Psoas muscle (tissue), 8 donors: ENCODE measurements around the gene BCAS4. TPM values are rescaled to one million over a fixed set of nuclear protein-coding genes. Genes with fewer than 3 reads are reported as not detected.
"Not testable (repeated sequence)": the region's sequence is repeated elsewhere in the genome, so short reads cannot be mapped to it uniquely, and the experiment has no call there.

Experiments
- ATAC-seq, 4 donors: fragments of 200-7000 bp; cut with Tn5 transposase; one replicate each; pipeline ENCODE4 v1.9.1; 2020; ENCODE audit warnings: moderate library complexity in 3 of 4, mild to moderate bottlenecking in 2 of 4
- DNase-seq, 2 donors: peaks; one replicate each; pipeline ENCODE4 v3.0.0-alpha.2; 2020
- H3K27ac ChIP-seq: fragments of 200-600 bp; one replicate; pipeline ENCODE4 v1.8.0; 2022
- H3K27me3 ChIP-seq, 3 donors: fragments of 200-600 bp in 1 of 3; one replicate each; pipeline versions ENCODE4 v1.6.1 to v1.8.0; 2013 to 2022; ENCODE audit warnings: low read length in 2 of 3, mild to moderate bottlenecking in 2 of 3, moderate library complexity in 1 of 3; ENCODE audit not compliant: insufficient read depth in 3 of 3
- H3K36me3 ChIP-seq, 2 donors: fragments of 200-600 bp in 1 of 2; one replicate each; pipeline versions ENCODE4 v1.6.1 to v1.8.0; 2013 to 2022; ENCODE audit warnings: low read depth in 1 of 2, mild to moderate bottlenecking in 1 of 2, moderate library complexity in 1 of 2; ENCODE audit not compliant: insufficient read depth in 1 of 2
- H3K4me1 ChIP-seq: fragments of 200-600 bp; one replicate; pipeline ENCODE4 v1.8.0; 2022
- H3K4me3 ChIP-seq: fragments of 200-600 bp; one replicate; pipeline ENCODE4 v1.8.0; 2022; ENCODE audit warnings: mild to moderate bottlenecking
- H3K9me3 ChIP-seq: fragments of 200-600 bp; one replicate; pipeline ENCODE4 v1.8.0; 2022
- CTCF ChIP-seq: fragments of 200-600 bp; IDR thresholded peaks from one replicate; pipeline ENCODE4 v1.8.0; 2022; ENCODE audit warnings: antibody characterized with exemption
- WGBS, 3 donors: extraction: QIAGEN DNeasy Blood & Tissue Kit; methylation state at CpG; one replicate each; pipeline versions ENCODE4 v1.1.6 to v1.1.7; 2013; 5-methylcytosine and 5-hydroxymethylcytosine counted together
- intact Hi-C, 2 donors: fragments of 100-400 bp; cut with DNase I; formaldehyde crosslinking; loops; one replicate each; pipeline versions ENCODE4 v1.11.0 to v1.14.2; 2022
- polyA plus RNA-seq, 3 donors: library from polyadenylated mRNA; stranded (reverse); fragments of 200-250 nt; gene quantifications; one replicate each; pipeline ENCODE4 v1.2.3, GENCODE V29; 2013
- total RNA-seq, 4 donors: library from RNA; stranded (reverse); fragmentation: NEBNext Ultra II Directional in 2 of 4; extraction: Animal tissue kit (Norgen Biotek cat#: 25700) in 2 of 4; gene quantifications; one replicate each; pipeline versions ENCODE4 v1.2.1 to v1.2.4, GENCODE V29; 2021 to 2023
- donor health status: healthy with polysubstance abuse.
- donor health status: DM: no; HTN: no; CAD: no; lungs with moderate emphysema.
- donor health status: Bipolar disorder and iron deficiency.
- donor health status: healthy.
- donor health status: DM: yes; HTN: yes; CAD: no.
- donor health status: DM: no; HTN: no; CAD: no.
- donor health status: DM: no; HTN: no; CAD: no.
- donor health status: DM: yes; HTN: yes; CAD: no.

The BCAS4 gene
- total and polyA plus RNA-seq, 7 donors: 0.24 to 1.9 (median 0.38) TPM

GRCh38 chr20:50758992-50759391, 35.9 kb upstream of the BCAS4 start:
- Histone ChIP-seq H3K4me3 (no peak overlapping the region), H3K4me1 (peaks cover 18% of the 10 kb centered on the region), H3K9me3 (no peaks in the 10 kb centered on the region), H3K36me3 (no peaks in the 10 kb centered on the region), H3K27me3 (no peaks in the 10 kb centered on the region), H3K27ac (no peak overlapping the region)
- 77 to 86% (median 80%) methylated on average over 3 of the region's 3 CpGs for WGBS, 3 donors
- DNase-seq: no peak
- ATAC-seq: no peak
- no peak for TF ChIP-seq CTCF
- intact Hi-C loops: no loop called here

GRCh38 chr20:50759678-50760077, 35.2 kb upstream of the BCAS4 start:
- Histone ChIP-seq H3K9me3 (no peaks in the 10 kb centered on the region), H3K36me3 (no peaks in the 10 kb centered on the region), H3K4me1 (peaks cover 18% of the 10 kb centered on the region), H3K27me3 (no peaks in the 10 kb centered on the region), H3K27ac (no peak overlapping the region), H3K4me3 (no peak overlapping the region)
- ATAC-seq: no peak
- TF ChIP-seq CTCF: no peak
- no peak for DNase-seq
- WGBS, 3 donors: 76 to 87% (median 85%) methylated on average over 5 of the region's 5 CpGs
- intact Hi-C loops: no loop called here

- no peak for TF ChIP-seq CTCF
- H3K27ac ChIP-seq: peak overlapping the region; percentile 75
- intact Hi-C loops: no loop called here
- H3K4me3 ChIP-seq: no peak overlapping the region
- H3K36me3 ChIP-seq: no peaks in the 10 kb centered on the region
- 57 to 87% (median 66%) methylated on average over 6 of the region's 6 CpGs for WGBS, 3 donors
- ATAC-seq (peak in 1 of 4 donors; percentile 5), DNase-seq (no peak)
- no peaks in the 10 kb centered on the region for H3K27me3 ChIP-seq
- H3K9me3 ChIP-seq: no peaks in the 10 kb centered on the region
- H3K4me1 ChIP-seq: peaks cover 18% of the 10 kb centered on the region
Measured at GRCh38 chr20:50762045-50762422, 32.8 kb upstream of the BCAS4 start.

GRCh38 chr20:50762435-50763220, 32.2 kb upstream of the BCAS4 start:
- Histone ChIP-seq H3K36me3 (no peaks in the 10 kb centered on the region), H3K4me3 (no peak overlapping the region), H3K27me3 (no peaks in the 10 kb centered on the region), H3K9me3 (no peaks in the 10 kb centered on the region), H3K4me1 (peaks cover 18% of the 10 kb centered on the region), H3K27ac (peak overlapping the region; percentile 75)
- peak; percentile 96 for ATAC-seq
- peak; percentile 83 to 93 for DNase-seq
- 28 to 30% (median 30%) methylated on average over 12 of the region's 12 CpGs for WGBS, 3 donors
- no peak for TF ChIP-seq CTCF
- intact Hi-C loops: no loop called here

- H3K36me3 ChIP-seq, intact Hi-C loops, DNase-seq, H3K27me3 ChIP-seq, H3K9me3 ChIP-seq, H3K4me3 ChIP-seq: not testable (repeated sequence)
- peaks cover 18% of the 10 kb centered on the region for H3K4me1 ChIP-seq
- ATAC-seq: peak; percentile 7 to 21 (median 16)
- H3K27ac ChIP-seq: peak overlapping the region; percentile 75
- 60 to 80% (median 65%) methylated on average over 19 to 20 of the region's 20 CpGs for WGBS, 3 donors
Measured at GRCh38 chr20:50763550-50764458, 31.1 kb upstream of the BCAS4 start.

- H3K27ac ChIP-seq, ATAC-seq, DNase-seq, H3K36me3 ChIP-seq, H3K27me3 ChIP-seq, H3K4me3 ChIP-seq, intact Hi-C loops, H3K9me3 ChIP-seq: not testable (repeated sequence)
- WGBS, 3 donors: 30 to 46% (median 37%) methylated on average over 10 of the region's 10 CpGs
- peaks cover 18% of the 10 kb centered on the region for H3K4me1 ChIP-seq
Measured at GRCh38 chr20:50765251-50765650, 29.6 kb upstream of the BCAS4 start.
